HUDEP-2 (cell line): ENCODE results near the gene MTA3.
"Not testable (repeated sequence)": the region's sequence is repeated elsewhere in the genome, so short reads cannot be mapped to it uniquely, and the experiment has no call there.

Experiments
- DNase-seq, 76 experiments: peaks; one replicate each; lab custom pipeline; 2025; ENCODE audit not compliant: unreplicated experiment in 76 of 76; lab: John Stamatoyannopoulos, UW

The MTA3 gene

DNA sequence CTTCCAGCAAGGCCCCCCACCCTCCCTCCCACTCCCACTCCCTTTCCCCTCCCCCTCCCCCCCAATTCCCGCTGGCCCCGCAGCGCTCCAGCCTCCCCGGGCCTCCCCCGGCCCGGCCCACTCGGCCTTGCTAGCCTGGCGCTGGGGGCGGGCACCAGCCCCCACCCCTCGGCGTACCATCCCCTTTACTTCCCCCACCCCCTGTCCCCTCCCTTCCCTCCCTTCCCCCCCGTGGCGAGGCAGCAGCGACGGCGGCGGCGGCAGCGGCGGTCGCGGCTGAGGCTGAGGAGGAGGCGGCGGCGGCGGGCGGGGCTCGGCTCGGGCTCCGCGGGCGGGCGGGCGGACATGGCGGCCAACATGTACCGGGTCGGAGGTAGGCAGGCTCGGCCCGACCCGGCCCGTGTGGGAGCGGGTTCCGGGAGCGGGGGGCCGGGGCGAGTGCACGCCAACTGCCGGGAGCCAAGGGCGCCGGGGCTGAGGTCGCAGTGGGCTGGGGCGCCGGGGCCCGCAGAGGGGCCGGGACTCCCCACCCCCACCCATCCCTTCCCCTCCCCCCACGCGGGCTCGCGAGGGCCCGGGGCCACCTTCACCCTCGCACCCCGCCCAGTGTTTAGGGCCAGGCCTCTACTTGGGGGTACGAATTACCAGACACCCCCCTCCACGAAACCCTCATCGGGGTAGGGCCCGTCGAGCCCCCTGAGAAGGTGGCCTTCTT lies at the start of gene MTA3:
Gene MTA3, plus strand, starts transcription at position 232 of the 715 bp plus-strand sequence. Its CDS starts 114 bp downstream, at position 346.
- peak in 36 of 76 experiments; percentile 1 to 46 (median 21) for DNase-seq

DNA sequence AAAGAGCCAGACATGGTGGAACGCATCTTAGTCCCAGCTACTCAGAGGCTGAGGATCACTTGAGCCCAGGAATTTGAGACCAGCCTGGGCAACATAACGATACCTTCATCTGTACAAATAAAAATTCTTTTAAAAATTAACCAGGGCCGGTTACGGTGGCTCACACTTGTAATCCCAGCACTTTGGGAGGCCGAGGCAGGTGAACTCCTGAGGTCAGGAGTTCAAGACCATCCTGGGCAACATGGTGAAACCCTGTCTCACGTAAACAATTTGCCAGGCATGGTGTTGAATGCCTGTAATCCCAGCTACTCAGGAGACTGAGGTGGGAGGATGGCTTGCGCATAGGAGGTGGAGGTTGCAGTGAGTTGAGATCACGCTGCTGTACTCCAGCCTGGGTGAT lies 48.8 kb upstream of the MTA3 start:
- no peak for DNase-seq

DNA sequence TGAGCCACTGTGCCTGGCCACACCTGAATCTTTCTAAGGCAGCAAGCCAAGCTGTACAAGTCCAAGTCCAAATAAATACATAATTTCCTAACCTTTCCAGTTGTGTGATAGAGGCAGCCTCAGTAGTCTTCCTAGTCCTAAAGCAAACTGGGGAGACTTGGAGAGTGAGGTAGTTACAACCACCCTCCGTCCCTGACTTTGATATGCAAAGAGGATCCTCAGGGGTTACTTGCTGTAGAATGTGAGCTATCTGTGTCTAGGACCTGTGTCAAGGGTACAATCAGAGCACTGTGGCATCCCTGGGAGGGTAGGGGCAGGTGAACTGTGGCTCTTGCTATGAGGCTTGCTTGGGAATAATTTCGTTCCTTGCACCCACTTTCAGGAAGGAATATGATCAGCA lies 46.4 kb upstream of the MTA3 start:
- no peak for DNase-seq

DNA sequence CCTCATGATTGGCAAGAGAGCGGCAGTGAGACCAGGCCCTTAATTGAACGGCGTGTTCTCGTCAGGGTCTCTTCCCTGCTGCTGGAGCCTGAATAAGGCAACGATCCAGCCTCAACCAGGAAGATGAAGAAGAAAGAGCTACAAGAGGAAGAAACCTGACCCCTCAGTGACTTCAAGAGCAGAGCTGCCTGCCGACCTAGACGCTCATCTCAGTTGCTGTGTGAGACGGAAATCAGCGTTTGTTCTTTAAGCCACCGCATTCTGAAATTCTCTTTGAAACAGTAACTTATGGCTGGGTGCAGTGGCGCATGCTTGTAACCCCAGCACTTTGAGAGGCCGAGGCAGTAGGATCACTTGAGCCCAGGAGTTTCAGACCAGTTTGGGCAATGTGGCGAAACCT lies 45.1 kb upstream of the MTA3 start:
- DNase-seq, result no peak

DNA sequence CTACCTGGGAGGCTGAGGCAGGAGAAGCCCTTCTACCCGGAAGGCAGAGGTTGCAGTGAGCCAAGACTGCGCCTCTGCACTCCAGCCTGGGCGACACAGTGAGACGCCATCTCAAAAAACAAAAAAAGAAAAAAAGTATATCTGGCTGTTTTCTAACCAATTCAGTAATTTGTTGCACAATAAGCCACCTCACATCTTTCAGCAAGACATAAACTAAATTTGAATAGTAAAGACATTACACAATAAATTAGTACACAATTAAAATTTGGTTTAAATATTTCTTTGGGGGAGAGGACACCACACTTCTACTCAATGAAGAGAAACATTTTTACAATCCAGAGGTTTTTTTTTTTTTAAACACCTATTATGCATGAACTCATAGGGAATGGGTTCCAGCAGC lies 36.0 kb upstream of the MTA3 start:
- no peak for DNase-seq

DNA sequence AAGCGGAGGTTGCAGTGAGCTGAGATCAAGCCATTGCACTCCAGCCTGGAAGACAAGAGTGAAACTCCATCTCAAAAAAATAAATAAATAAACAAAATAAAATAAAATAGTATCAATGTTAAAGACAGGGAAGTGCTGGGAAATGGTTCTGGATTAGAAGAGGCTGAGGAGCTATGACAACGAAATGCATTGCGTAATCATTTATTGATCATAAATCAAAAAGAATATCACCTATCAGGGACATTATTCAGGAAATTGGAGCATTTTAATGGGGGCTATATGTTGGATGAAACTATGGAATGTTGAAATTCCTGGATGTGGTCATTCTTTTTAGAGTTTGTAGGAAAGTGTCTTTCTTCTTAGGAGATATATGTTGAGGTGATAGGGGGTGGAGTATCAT lies 30.9 kb upstream of the MTA3 start:
- DNase-seq, result no peak

DNA sequence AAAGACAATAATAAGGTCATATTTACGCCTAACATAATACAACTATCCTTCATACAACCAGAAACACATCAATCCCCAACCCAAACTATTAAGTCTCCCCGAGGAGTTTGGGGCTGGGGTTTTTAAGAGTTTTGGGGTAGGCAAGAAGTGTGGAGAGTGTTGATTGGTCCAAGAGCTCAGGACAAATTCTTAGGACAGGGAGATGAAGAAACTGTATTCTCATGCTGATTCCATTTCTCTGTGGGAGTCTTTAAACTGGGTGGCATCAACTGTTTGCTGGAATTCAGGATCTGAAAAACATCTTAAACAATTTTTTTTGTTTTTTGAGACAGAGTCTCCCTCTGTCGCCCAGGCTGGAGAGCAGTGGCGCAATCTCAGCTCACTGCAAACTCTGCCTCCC lies 25.6 kb upstream of the MTA3 start:
- no peak for DNase-seq

DNA sequence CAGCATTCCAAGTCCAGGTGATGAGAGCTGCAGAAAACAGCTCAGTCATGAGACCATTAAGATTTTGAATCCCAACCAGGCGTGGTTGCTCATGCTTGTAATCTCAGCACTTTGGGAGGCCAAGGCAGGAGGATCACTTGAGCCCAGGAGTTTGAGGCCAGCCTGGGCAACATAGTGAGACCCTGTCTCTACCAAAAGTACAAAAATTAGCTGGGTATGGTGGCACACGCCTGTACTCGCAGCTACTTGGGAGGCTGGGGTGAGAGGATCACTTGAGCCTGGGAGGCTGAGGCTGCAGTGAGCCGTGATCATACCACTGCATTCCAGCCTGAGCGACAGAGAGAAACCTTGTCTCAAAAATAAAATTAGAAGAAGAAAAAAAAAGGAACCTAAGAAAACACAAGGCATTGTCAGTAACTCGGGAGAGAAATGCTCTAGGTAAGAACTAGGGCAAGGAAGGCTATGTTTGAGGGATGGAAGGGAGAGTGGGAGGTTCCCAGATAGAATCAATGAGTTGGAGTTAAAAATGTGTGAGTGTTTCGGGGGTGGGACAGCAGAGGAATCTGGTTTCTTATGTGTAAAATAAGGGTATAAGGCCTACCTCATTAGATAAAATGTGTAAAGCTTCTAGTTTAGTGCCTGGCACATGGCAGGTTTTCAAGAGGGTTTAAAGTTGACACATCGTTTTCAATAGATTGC lies 23.3 kb upstream of the MTA3 start:
- no peak for DNase-seq

DNA sequence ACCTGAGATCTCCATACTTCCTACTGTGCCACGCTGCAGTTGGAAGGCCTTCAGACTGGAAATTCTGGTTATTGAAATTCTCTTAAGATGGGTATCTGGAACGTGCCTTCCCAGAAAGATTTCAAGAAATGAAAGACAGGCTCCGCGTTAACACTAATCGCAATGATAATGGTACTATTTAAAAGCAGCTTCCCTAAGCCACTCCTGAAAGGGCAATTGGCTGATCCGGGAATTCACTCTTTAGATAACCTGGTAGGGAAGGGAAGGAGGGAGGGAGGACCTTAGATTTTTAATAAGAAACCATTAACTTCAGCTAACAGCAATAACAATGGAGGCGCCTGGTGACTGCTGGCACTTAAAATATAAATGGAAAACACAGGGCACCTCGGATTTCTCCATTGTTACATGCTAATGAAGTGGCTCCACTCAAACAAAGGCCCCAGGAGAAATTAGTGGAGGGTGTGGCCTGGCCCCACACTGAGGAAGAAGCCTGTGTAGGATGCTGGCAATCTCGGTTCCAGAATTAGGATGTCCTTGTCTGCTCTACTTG lies 22.5 kb upstream of the MTA3 start:
- DNase-seq, result no peak

DNA sequence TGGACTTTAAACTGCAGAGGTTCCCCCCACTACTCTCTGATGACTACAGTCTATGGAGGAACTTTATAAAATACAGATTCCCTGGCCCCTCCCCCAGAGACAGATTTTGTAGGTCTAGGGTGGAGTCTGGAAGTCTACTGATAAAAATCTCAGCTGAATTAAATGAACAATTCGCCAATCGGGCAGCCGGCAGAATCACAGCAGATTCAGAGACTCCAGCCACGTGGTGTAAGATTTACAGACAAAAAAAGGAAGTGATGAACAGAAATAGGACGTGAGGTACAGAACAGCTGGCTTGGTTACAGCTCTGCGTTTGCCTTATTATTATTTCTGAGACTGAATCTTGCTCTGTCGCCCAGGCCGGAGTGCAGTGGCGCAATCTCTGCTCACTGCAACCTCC lies 21.4 kb upstream of the MTA3 start:
- DNase-seq, result no peak

DNA sequence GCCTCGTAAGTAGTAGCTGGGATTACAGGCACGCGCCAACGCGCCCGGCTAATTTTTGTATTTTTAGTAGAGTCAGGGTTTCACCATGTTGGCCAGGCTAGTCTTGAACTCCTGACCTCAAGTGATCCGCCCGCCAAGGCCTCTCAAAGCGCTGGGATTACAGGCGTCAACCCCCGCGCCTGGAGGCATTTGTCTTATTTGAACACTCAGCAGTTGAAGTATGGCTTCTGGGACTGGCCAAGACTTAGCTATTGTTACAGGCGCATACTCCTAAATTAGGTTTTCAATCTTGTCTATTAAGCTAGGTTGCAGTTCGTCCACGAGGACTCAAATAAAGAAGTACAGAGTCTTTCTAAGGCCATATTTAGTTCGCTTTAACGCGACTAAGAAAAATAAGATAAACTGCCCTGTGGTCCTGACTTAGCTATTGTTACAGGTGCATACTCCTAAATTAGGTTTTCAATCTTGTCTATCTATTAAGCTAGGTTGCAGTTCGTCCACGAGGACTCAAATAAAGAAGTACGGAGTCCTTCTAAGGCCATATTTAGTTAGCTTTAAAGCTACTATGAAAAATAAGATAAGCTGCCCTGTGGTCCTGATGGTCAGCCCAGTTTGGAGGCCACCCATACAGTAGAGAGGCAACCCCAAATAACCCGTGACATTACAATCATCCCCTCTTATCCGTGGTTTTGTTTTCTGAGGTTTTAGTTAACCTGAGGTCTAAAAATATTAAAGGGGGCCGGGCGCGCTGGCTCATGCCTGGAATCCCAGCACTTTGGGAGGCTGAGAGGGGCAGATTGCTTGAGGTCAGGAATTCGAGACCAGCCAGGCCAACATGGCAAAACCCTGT lies 20.8 kb upstream of the MTA3 start:
- DNase-seq, result no peak

DNA sequence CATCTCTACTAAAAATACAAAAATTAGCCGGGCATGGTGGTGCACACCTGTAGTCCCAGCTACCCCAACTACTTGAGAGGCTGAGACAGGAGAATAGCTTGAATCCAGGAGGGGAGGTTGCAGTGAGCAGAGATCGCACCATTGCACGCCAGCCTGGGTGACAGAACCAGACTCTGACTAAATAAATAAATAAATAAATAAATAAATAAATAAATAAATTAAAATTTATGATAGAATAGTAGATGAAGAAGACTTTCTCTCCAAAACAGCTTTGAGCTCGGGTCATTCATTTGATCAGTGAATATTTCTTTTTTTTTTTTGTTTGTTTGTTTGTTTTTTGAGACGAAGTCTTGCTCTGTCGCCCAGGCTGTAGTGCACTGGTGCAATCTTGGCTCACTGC lies 17.6 kb upstream of the MTA3 start:
- DNase-seq, result no peak

DNA sequence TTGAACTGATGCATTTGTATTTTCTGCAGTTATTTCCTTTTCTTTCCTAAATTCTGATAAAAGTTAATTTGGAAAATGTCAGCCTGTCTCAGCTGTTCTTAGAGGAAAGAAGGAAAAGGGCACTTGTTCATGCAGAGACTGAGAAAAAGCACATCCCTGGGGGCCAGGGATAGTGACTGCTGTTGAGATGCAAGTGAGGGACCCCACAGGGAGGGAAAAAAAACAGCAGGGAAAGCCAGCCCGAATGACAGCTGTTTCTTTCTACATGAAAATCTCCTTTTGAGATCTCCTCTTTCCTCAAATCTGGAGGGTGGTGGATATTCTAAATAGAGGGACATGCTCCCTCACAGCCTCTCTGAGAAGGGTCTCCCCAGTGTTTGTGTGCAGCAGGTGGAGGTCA lies 14.0 kb upstream of the MTA3 start:
- no peak for DNase-seq

DNA sequence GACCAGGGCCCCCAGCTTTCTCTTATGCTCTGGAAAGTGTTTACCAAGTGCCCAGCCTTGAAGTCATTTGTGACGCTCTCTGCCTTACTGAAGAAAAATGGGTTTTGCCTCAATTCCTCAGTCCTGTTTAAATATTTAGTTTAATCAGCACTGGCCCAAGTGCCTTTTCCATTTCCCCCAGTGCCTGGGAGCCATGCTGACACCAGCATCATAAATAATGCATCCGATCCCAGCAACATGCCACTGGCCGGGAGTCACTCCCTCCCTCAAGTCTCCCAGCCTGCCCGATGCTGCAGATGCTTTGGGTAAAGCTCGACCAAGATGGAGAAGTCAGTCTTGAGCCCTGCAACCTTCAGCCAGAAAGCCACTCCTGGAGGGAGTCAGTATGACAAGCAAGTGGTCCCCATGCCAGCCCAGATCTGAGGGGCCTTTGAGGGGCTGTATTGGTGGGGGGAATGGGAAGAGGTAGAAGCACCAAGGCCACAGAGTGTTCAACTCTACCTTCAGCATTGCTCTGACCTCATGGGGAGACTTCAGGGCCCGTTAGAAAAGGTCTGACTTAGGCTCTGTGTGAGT lies 12.0 kb upstream of the MTA3 start:
- no peak for DNase-seq

DNA sequence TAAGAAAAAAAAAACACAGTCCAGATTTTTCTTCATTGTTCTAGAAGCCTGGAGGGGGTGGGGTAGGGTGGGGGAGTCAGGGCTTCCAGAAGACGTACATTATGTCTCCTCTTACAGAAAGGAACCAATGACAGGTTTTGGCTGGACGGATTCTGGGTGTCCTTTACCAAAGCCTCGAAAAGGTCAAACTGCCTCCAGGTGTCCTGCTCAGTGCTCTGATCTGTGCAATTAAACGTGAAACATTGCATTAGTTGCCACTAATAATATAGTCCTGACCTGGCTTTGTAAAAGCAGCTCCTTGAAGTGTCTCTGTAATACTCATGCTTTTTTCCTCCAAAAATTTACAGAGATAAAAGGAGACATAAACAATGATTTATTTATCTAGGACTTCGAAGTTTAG lies 11.1 kb upstream of the MTA3 start:
- no peak for DNase-seq

DNA sequence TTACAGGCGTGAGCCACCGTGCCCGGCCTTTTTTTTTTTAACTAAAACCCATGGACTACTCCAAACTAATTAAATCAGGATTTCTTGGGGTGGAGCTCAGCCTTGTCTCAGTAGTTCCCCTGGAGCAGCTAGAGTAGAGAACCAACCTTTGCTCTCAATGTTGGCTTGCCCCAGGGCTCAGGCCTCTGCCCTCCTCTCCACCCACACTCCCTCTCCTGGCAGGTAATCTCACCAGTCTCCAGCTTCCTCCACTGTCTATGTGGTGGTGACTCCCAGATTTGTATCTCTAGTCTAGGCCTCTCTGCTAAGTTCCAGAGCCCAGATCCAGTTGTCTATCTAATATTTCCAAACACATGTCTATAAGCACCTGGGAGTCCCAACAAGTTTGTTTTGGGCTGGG lies 9.6 kb upstream of the MTA3 start:
- DNase-seq, result peak in 37 of 76 experiments; percentile 2 to 49 (median 15)

DNA sequence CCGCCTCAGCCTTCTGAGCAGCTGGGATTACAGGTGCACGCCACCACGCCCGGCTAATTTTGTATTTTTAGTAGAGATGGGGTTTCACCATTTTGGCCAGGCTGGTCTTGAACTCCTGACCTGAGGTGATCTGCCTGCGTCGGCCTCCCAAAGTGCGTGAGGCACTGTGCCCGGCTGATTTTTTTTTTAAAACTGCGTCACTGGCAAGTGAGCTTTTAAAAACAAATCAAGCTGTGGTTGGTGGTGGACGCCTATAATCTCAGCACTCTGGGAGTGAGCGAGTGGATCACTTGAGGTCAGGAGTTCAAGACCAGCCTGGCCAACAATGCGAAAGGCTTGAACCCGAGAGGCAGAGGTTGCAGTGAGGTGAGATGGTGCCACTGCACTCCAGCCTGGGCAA lies 8.3 kb upstream of the MTA3 start:
- DNase-seq, result not testable (repeated sequence)

DNA sequence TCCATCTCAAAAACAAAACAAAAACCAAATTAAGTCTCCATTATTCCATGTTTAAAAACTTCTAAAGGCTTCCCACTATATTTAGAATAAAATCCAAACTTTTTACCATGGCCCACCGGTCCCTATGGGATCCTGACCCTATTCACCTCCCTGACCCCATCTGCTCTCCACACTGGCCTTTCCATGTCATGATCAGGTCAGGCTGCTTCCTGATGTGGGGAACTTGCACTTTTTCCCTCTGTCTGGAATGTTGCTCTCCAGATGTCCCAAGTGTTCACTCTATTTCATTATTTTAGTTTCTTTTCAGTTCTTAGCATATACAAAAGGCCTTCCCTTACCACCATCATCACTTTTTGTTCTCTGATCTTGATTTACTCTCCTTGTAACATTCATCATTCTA lies 7.5 kb upstream of the MTA3 start:
- DNase-seq, result no peak

DNA sequence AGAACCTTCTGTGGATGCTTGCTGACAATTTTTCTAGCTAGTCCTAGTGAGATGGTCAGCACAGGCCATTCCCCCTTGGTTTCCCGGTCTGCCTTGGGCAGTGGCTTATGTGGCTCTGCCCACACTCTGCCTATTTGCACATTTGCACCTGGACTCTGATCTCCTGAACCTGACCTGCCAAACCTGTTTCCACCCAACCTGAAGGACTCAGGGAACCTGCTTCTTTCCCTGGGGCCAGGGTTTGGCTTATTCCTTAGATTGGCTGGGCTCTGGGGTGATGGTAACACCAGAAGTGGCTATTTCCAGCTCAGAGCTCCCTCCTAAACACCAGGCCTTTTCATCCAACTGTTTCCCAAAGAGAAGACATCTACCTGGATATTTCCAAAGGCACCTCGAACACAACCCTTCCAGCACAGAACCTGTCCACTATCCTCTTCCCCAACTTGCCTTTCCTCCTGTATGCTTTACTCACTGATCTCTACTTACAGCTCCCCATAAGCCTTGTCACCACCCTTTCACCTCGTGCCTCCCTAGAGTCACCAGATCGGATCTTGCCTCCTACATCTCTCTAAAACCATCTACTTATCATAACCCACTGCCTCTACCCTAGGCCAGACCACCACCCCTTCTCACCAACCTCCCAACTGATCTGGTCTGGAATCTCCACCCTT lies 5.8 kb upstream of the MTA3 start:
- DNase-seq, result no peak

DNA sequence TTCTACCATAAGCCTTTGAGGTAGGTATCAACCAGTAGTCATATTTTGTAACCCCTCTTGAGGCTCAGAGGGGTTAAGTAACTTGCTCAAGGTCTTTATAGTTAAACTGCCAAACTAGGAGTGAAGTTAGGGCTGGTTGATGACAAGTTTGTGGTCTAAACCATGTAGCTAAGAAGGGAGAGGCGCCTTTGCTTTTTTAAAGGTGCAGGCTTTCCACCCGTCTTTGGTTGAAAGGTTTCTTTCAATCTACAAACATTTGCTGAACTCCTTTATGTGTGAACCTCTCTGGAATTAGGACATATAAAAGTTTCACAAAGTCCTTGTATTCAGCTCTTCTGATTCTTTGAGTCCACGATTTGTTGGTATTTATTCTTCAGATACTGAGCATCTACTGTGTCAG lies 2.4 kb upstream of the MTA3 start:
- DNase-seq, result no peak
